Mesenchymal stem cell (in vitro differentiated cells and primary cell): Measurements from ENCODE around the gene ZNF625.

Experiments used
- DNase-seq: peaks from one replicate; pipeline ENCODE4 v3.0.0-alpha.2; 2013
- H2AFZ ChIP-seq: one replicate; pipeline ENCODE4 v1.6.1; 2013; ENCODE audit warnings: low read depth, mild to moderate bottlenecking, control low read depth, inconsistent platforms, low read length, moderate library complexity
- H2AK5ac ChIP-seq: 2 replicates; pipeline ENCODE4 v1.6.1; 2013; ENCODE audit warnings: low read length, moderate library complexity, mild to moderate bottlenecking, inconsistent platforms; ENCODE audit not compliant: severe bottlenecking
- H2BK120ac ChIP-seq: one replicate; pipeline ENCODE4 v1.6.1; 2013; ENCODE audit warnings: low read depth, mild to moderate bottlenecking, inconsistent platforms, low read length, moderate library complexity
- H2BK12ac ChIP-seq, 2 experiments: one replicate each; pipeline ENCODE4 v1.6.1; 2013; ENCODE audit warnings: inconsistent platforms in 2 of 2, low read length in 2 of 2, mild to moderate bottlenecking in 2 of 2, moderate library complexity in 2 of 2, control low read depth in 1 of 2
- H2BK15ac ChIP-seq: one replicate; pipeline ENCODE4 v1.6.1; 2013; ENCODE audit warnings: mild to moderate bottlenecking, low read depth, inconsistent platforms; ENCODE audit not compliant: poor library complexity, severe bottlenecking
- H2BK5ac ChIP-seq: 2 replicates; pipeline ENCODE4 v1.6.1; 2013; ENCODE audit warnings: low read depth, mild to moderate bottlenecking, low read length, control low read depth, inconsistent platforms; ENCODE audit not compliant: poor library complexity, severe bottlenecking
- H3K14ac ChIP-seq, 2 experiments: one replicate each; pipeline ENCODE4 v1.6.1; 2013; ENCODE audit warnings: inconsistent platforms in 2 of 2, low read length in 2 of 2, control low read depth in 1 of 2, mild to moderate bottlenecking in 1 of 2, moderate library complexity in 1 of 2
- H3K18ac ChIP-seq, 2 experiments: one replicate each; pipeline ENCODE4 v1.6.1; 2013; ENCODE audit warnings: inconsistent platforms in 2 of 2, low read length in 2 of 2, control low read depth in 1 of 2, low read depth in 1 of 2, mild to moderate bottlenecking in 1 of 2
- H3K23ac ChIP-seq, 2 experiments: one replicate each; pipeline ENCODE4 v1.6.1; 2013; ENCODE audit warnings: inconsistent platforms in 2 of 2, low read length in 2 of 2, mild to moderate bottlenecking in 2 of 2, moderate library complexity in 2 of 2, control low read depth in 1 of 2
- H3K27ac ChIP-seq: 2 replicates; pipeline ENCODE4 v1.5.1; 2013; ENCODE audit warnings: mild to moderate bottlenecking, moderate library complexity, low read length, control low read depth, inconsistent platforms; ENCODE audit not compliant: poor library complexity, severe bottlenecking
- H3K27me3 ChIP-seq, 2 experiments: 2 replicates each; pipeline versions ENCODE4 v1.6.1 to v1.7.0; 2013; ENCODE audit warnings: low read length in 2 of 2, mild to moderate bottlenecking in 2 of 2, moderate library complexity in 2 of 2, control low read depth in 1 of 2, inconsistent platforms in 1 of 2; ENCODE audit not compliant: control insufficient read depth in 1 of 2, insufficient read depth in 1 of 2
- H3K36me3 ChIP-seq, 2 experiments: 2 replicates each; pipeline versions ENCODE4 v1.6.1 to v1.7.0; 2013; ENCODE audit warnings: low read length in 2 of 2, control low read depth in 1 of 2, inconsistent platforms in 1 of 2, low read depth in 1 of 2, mild to moderate bottlenecking in 1 of 2; ENCODE audit not compliant: insufficient read depth in 2 of 2, control insufficient read depth in 1 of 2
- H3K4ac ChIP-seq, 2 experiments: one replicate each; pipeline ENCODE4 v1.6.1; 2013; ENCODE audit warnings: inconsistent platforms in 2 of 2, low read length in 2 of 2, mild to moderate bottlenecking in 2 of 2, moderate library complexity in 2 of 2, control low read depth in 1 of 2, low read depth in 1 of 2
- H3K4me1 ChIP-seq: 2 replicates; pipeline ENCODE4 v1.6.1; 2013; ENCODE audit warnings: low read depth, low read length, control low read depth; ENCODE audit not compliant: control insufficient read depth, insufficient read depth
- H3K4me2 ChIP-seq: 2 replicates; pipeline ENCODE4 v1.6.1; 2013; ENCODE audit warnings: low read length, mild to moderate bottlenecking, inconsistent platforms; ENCODE audit not compliant: poor library complexity, severe bottlenecking
- H3K4me3 ChIP-seq, 2 experiments: 2 replicates each; pipeline versions ENCODE4 v1.5.1 to v1.7.0; 2013; ENCODE audit warnings: low read length in 2 of 2, mild to moderate bottlenecking in 2 of 2, control low read depth in 1 of 2, low read depth in 1 of 2; ENCODE audit not compliant: insufficient read depth in 1 of 2
- H3K79me1 ChIP-seq: replicated peaks from 2 replicates; pipeline ENCODE4 v1.6.1; 2013; ENCODE audit warnings: mild to moderate bottlenecking, control low read depth, low read length, inconsistent platforms; ENCODE audit not compliant: poor library complexity, severe bottlenecking
- H3K9ac ChIP-seq: 2 replicates; pipeline ENCODE4 v1.7.0; 2013; ENCODE audit warnings: mild to moderate bottlenecking, low read length, moderate library complexity
- H3K9me3 ChIP-seq: 2 replicates; pipeline ENCODE4 v1.7.0; 2013; ENCODE audit warnings: mild to moderate bottlenecking, low read length; ENCODE audit not compliant: control insufficient read depth
- H4K8ac ChIP-seq: one replicate; pipeline ENCODE4 v1.6.1; 2013; ENCODE audit warnings: inconsistent platforms, mild to moderate bottlenecking, low read length, moderate library complexity
- H4K91ac ChIP-seq: one replicate; pipeline ENCODE4 v1.6.1; 2013; ENCODE audit warnings: mild to moderate bottlenecking, low read length, inconsistent platforms
- WGBS: methylation state at CpG from one replicate; pipeline ENCODE4 v1.1.7; 2013; ENCODE audit warnings: mixed read lengths; 5-methylcytosine and 5-hydroxymethylcytosine counted together

ZNF625 gene

GRCh38 chr19:12159773-12160414, 3.4 kb upstream of the ZNF625 start:
- Histone ChIP-seq H2BK5ac (no peak overlapping the region), H2AFZ (no peak overlapping the region), H3K23ac (no peak overlapping the region), H3K79me1 (peaks cover 8% of the 10 kb centered on the region), H3K4ac (no peak overlapping the region), H3K14ac (no peak overlapping the region), H4K91ac (no peak overlapping the region), H2BK15ac (no peak overlapping the region), H3K9ac (no peak overlapping the region), H3K4me3 (no peak overlapping the region), H2BK120ac (no peak overlapping the region), H2BK12ac (no peak overlapping the region), H3K27me3 (no peaks in the 10 kb centered on the region), H3K4me2 (no peak overlapping the region), H3K9me3 (no peaks in the 10 kb centered on the region), H4K8ac (no peak overlapping the region), H3K27ac (no peak overlapping the region), H3K18ac (no peak overlapping the region), H3K36me3 (peaks cover under 1 to 4% of the 10 kb centered on the region in 2 experiments), H3K4me1 (peaks cover 2% of the 10 kb centered on the region), H2AK5ac (no peak overlapping the region)
- DNase-seq: no peak
- 94% methylated on average over 22 of the region's 25 CpGs for WGBS

- Histone ChIP-seq H3K23ac (no peak overlapping the region), H3K9me3 (peaks cover 14% of the 10 kb centered on the region), H3K36me3 (peaks cover 16 to 23% of the 10 kb centered on the region in 2 experiments), H3K27ac (no peak overlapping the region), H3K18ac (no peak overlapping the region), H3K79me1 (peaks cover 18% of the 10 kb centered on the region), H3K4me2 (peak overlapping the region; percentile 96), H4K91ac (no peak overlapping the region), H3K4ac (no peak overlapping the region), H2BK120ac (no peak overlapping the region), H4K8ac (no peak overlapping the region), H2BK15ac (no peak overlapping the region), H3K14ac (no peak overlapping the region), H2BK5ac (no peak overlapping the region), H3K9ac (peak overlapping the region; percentile 92), H3K27me3 (no peaks in the 10 kb centered on the region), H3K4me3 (peak overlapping the region; percentile 89 to 94), H2AK5ac (no peak overlapping the region), H3K4me1 (peaks cover 2% of the 10 kb centered on the region), H2BK12ac (no peak overlapping the region), H2AFZ (no peak overlapping the region)
- DNase-seq: peak; percentile 5
- 64% methylated on average over 11 of the region's 11 CpGs for WGBS
Measured at GRCh38 chr19:12155324-12155860, 1.1 kb downstream of the ZNF625 start.

GRCh38 chr19:12145348-12145747, 11.2 kb downstream of the ZNF625 start:
- H3K27ac ChIP-seq: no peak overlapping the region
- 96% methylated on average over 5 of the region's 8 CpGs for WGBS
- peaks cover 11% of the 10 kb centered on the region for H3K79me1 ChIP-seq
- H2BK15ac ChIP-seq: no peak overlapping the region
- no peak overlapping the region for H3K18ac ChIP-seq
- no peaks in the 10 kb centered on the region for H3K27me3 ChIP-seq
- H3K23ac ChIP-seq: no peak overlapping the region
- no peak overlapping the region for H2BK12ac ChIP-seq
- no peak overlapping the region for H3K4me2 ChIP-seq
- H4K91ac ChIP-seq: no peak overlapping the region
- no peak overlapping the region for H3K4ac ChIP-seq
- no peak overlapping the region for H4K8ac ChIP-seq
- no peak for DNase-seq
- H3K36me3 ChIP-seq: peaks cover 40 to 44% of the 10 kb centered on the region in 2 experiments
- H2BK120ac ChIP-seq: no peak overlapping the region
- peaks cover 5% of the 10 kb centered on the region for H3K4me1 ChIP-seq
- no peak overlapping the region for H3K9ac ChIP-seq
- no peak overlapping the region for H3K14ac ChIP-seq
- peaks cover 42% of the 10 kb centered on the region for H3K9me3 ChIP-seq
- H2AFZ ChIP-seq: no peak overlapping the region
- H2BK5ac ChIP-seq: no peak overlapping the region
- peak overlapping the region in 1 of 2 experiments; percentile 55 for H3K4me3 ChIP-seq
- H2AK5ac ChIP-seq: no peak overlapping the region

- Histone ChIP-seq H2BK5ac (no peak overlapping the region), H3K14ac (no peak overlapping the region), H2BK120ac (no peak overlapping the region), H3K18ac (no peak overlapping the region), H3K4me3 (no peak overlapping the region), H3K27ac (no peak overlapping the region), H3K9ac (no peak overlapping the region), H3K79me1 (peaks cover 20% of the 10 kb centered on the region), H3K9me3 (peaks cover 23% of the 10 kb centered on the region), H3K36me3 (peaks cover 38 to 47% of the 10 kb centered on the region in 2 experiments), H3K23ac (no peak overlapping the region), H3K27me3 (no peaks in the 10 kb centered on the region), H3K4me1 (peaks cover 5% of the 10 kb centered on the region), H2BK15ac (no peak overlapping the region), H3K4me2 (no peak overlapping the region), H2BK12ac (no peak overlapping the region), H2AFZ (no peak overlapping the region), H4K91ac (no peak overlapping the region), H3K4ac (no peak overlapping the region), H2AK5ac (no peak overlapping the region), H4K8ac (no peak overlapping the region)
- no peak for DNase-seq
- WGBS: 72% methylated on average over 10 of the region's 10 CpGs
Measured at GRCh38 chr19:12141405-12141736, 15.2 kb downstream of the ZNF625 start.
